GM12878 (cell line): ENCODE measurements around the gene TAMALIN. TPM values are rescaled to one million over a fixed set of nuclear protein-coding genes. Genes with fewer than 3 reads are reported as not detected.
A peak's percentile ranks its signal among the peaks of the same experiment; 100 is the strongest.

Source experiments
- ATAC-seq: fragments of 200-7000 bp; cut with Tn5 transposase; 3 replicates; pipeline ENCODE4 v1.9.1; 2020; ENCODE audit warnings: mild to moderate bottlenecking, moderate library complexity
- BruUV-seq: library from RNA; stranded (reverse); fragments of 400-500 nt; replicated peaks from 2 replicates; lab custom pipeline; 2021; lab: Mats Ljungman, UMichigan
- CTCF ChIA-PET: fragments of 300-600 bp; sonication (Branson Sonifier 250); formaldehyde crosslinking; extraction: SDS; loops from one replicate; lab custom pipeline; 2021; ENCODE audit warnings: inconsistent platforms; lab: Yijun Ruan, JAX
- POLR2A ChIA-PET: fragments of 350-600 bp; formaldehyde crosslinking; extraction: SDS; loops from one replicate; lab custom pipeline; 2021; ENCODE audit warnings: inconsistent platforms; lab: Charles Lee
- RAD21 ChIA-PET: fragments of 300-600 bp; sonication (Branson Sonifier 250); formaldehyde crosslinking; loops from one replicate; lab custom pipeline; 2023; ENCODE audit warnings: antibody characterized with exemption; ENCODE audit not compliant: unreplicated experiment; lab: Charles Lee
- SMC1A ChIA-PET: fragments of 300-600 bp; sonication (Branson Sonifier 250); formaldehyde crosslinking; loops from one replicate; lab custom pipeline; 2023; ENCODE audit not compliant: unreplicated experiment, uncharacterized antibody; lab: Charles Lee
- DNase-seq: peaks from one replicate; pipeline ENCODE4 v3.0.0-alpha.2; 2011; ENCODE audit warnings: low read depth, low spot score
- FAIRE-seq: peaks from 3 replicates; lab custom pipeline; 2011; peaks lifted over from hg19 to GRCh38; lab: Jason Lieb, UNC
- H2AFZ ChIP-seq: 2 replicates; pipeline ENCODE4 v1.6.0; 2011; ENCODE audit warnings: low read depth, low read length, control low read depth; ENCODE audit not compliant: control insufficient read depth
- H3K27ac ChIP-seq: 2 replicates; pipeline ENCODE4 v1.5.1; 2011; ENCODE audit warnings: control low read depth; ENCODE audit not compliant: control insufficient read depth, insufficient read depth
- H3K27me3 ChIP-seq, 2 experiments: replicated peaks in 1 of 2; 2 replicates each; pipeline versions ENCODE4 v1.6.0 to v1.6.1; 2011; ENCODE audit warnings: low read length in 1 of 2; ENCODE audit not compliant: control insufficient read depth in 2 of 2, insufficient read depth in 2 of 2
- H3K36me3 ChIP-seq, 2 experiments: 2 replicates each; pipeline ENCODE4 v1.5.1; 2011; ENCODE audit warnings: low read length in 1 of 2; ENCODE audit not compliant: control insufficient read depth in 2 of 2, insufficient read depth in 2 of 2
- H3K4me1 ChIP-seq: 2 replicates; pipeline ENCODE4 v1.6.1; 2011; ENCODE audit warnings: mild to moderate bottlenecking, low read length, moderate library complexity, mixed read lengths; ENCODE audit not compliant: control insufficient read depth, insufficient read depth
- H3K4me2 ChIP-seq: 2 replicates; pipeline ENCODE4 v1.6.0; 2011; ENCODE audit warnings: control low read depth; ENCODE audit not compliant: control insufficient read depth, insufficient read depth
- H3K4me3 ChIP-seq: fragments of 200-600 bp; sonication (generic); 2 replicates; pipeline ENCODE4 v1.5.1; 2016
- H3K79me2 ChIP-seq: 2 replicates; pipeline ENCODE4 v1.6.0; 2011; ENCODE audit warnings: low read length; ENCODE audit not compliant: control insufficient read depth, insufficient read depth
- H3K9ac ChIP-seq: 2 replicates; pipeline ENCODE4 v1.8.0; 2011; ENCODE audit warnings: low read length, control low read depth, mixed read lengths; ENCODE audit not compliant: control insufficient read depth, insufficient read depth
- H3K9me3 ChIP-seq: replicated peaks from 3 replicates; pipeline ENCODE4 v1.5.1; 2011; ENCODE audit warnings: mild to moderate bottlenecking, low read length; ENCODE audit not compliant: control insufficient read depth, insufficient read depth
- H4K20me1 ChIP-seq: 2 replicates; pipeline ENCODE4 v1.6.0; 2011; ENCODE audit not compliant: control insufficient read depth, insufficient read depth
- BCL3 ChIP-seq: IDR thresholded peaks from 2 replicates; pipeline ENCODE4 v1.6.1; 2011; ENCODE audit warnings: borderline replicate concordance, low read depth, mild to moderate bottlenecking, moderate library complexity, low read length; ENCODE audit not compliant: insufficient read depth, poor library complexity, severe bottlenecking
- YY1 ChIP-seq: IDR thresholded peaks from 2 replicates; pipeline ENCODE4 v1.6.1; 2011; ENCODE audit warnings: low read depth, mild to moderate bottlenecking, low read length
- ZNF592 ChIP-seq: fragments of 450-650 bp; IDR thresholded peaks from 2 replicates; pipeline ENCODE4 v1.6.1; 2017; ENCODE audit warnings: mild to moderate bottlenecking, moderate library complexity
- WGBS: methylation state at CpG from one replicate; pipeline ENCODE4 v1.1.6; 2016; ENCODE audit warnings: low lambda C conversion rate; ENCODE audit not compliant: insufficient replicate concordance, insufficient coverage; ENCODE audit errors: missing lambda C conversion rate; 5-methylcytosine and 5-hydroxymethylcytosine counted together
- in situ Hi-C: fragments of 300-500 bp; cut with MboI; formaldehyde crosslinking; loops from 9 replicates; pipeline ENCODE4 v1.14.3; 2018; ENCODE audit warnings: mixed read lengths
- intact Hi-C: fragments of 100-400 bp; cut with micrococcal nuclease; formaldehyde crosslinking; loops from one replicate; pipeline ENCODE4 v1.14.2; 2022; ENCODE audit not compliant: unreplicated experiment
- polyA plus RNA-seq, 11 experiments: library from polyadenylated mRNA; depleted of rRNA in 4 of 11; unstranded in 6 of 11; stranded (reverse) in 5 of 11; fragments of >200 nt; fragmentation: Nextera tagmentation in 4 of 11; fragmentation: Illumina TruSeq in 1 of 11; extraction: Ambion mirVana in 4 of 11; extraction: Trizol in 1 of 11; gene quantifications; 1 replicate in 1 of 11; 2 replicates in 10 of 11; pipeline versions ENCODE4 v1.2.1 to v1.2.3, GENCODE V29; 2011 to 2016; ENCODE audit warnings: inconsistent platforms in 2 of 11, missing spikeins in 2 of 11, low read depth in 1 of 11
- total RNA-seq, 4 experiments: library from RNA; depleted of rRNA in 3 of 4; stranded (reverse); fragments of >200 nt in 3 of 4; fragmentation: Illumina TruSeq in 1 of 4; extraction: Trizol in 1 of 4; gene quantifications; 2 replicates each; pipeline versions ENCODE4 v1.2.1 to v1.2.3, GENCODE V29; 2013 to 2021

TAMALIN gene
- total and polyA plus RNA-seq, 10 of the 15 experiments (the other 5 are each of a cell fraction or from before 2014, with no cell fraction given), result 0.09 to 0.58 (median 0.19) TPM; not detected in 4

- H4K20me1 ChIP-seq, result no peaks in the 10 kb centered on the region
- SMC1A ChIA-PET, result interaction anchor here (1.3 to 1.7 kb wide), 2 partner anchors 10 to 35 kb away, joined by 3 to 6 read pairs; no protein-coding TSS in a partner anchor
- TF ChIP-seq YY1, result no peak
- TF ChIP-seq ZNF592, result no peak
- no peak for TF ChIP-seq BCL3
- 40% methylated on average over 14 of the region's 14 CpGs for WGBS
- no peak for FAIRE-seq
- no TSS peak for BruUV-seq
- H3K4me1 ChIP-seq, result no peaks in the 10 kb centered on the region
- no peak overlapping the region for H3K9ac ChIP-seq
- no peak overlapping the region for H3K27ac ChIP-seq
- peak; percentile 1; the same call in 2 of the 3 replicates for ATAC-seq
- no peak overlapping the region for H3K4me3 ChIP-seq
- no peak for DNase-seq
- H2AFZ ChIP-seq, result no peak overlapping the region
- H3K9me3 ChIP-seq, result no peaks in the 10 kb centered on the region
- no peak overlapping the region for H3K4me2 ChIP-seq
- POLR2A ChIA-PET, result interaction anchor here (0.9 to 1.1 kb wide), 2 partner anchors 8 to 10 kb away, joined by 3 to 6 read pairs; partner anchors contain the start of gene NR4A1
- intact Hi-C loops, result no loop called here
- in situ Hi-C loops, result no loop called here
- RAD21 ChIA-PET, result interaction anchor here (1.6 kb wide), 1 partner anchor 36 kb away, joined by 6 read pairs; no protein-coding TSS in a partner anchor
- CTCF ChIA-PET, result interaction anchor here (2.0 to 15.1 kb wide), 2 partner anchors 35 to 59 kb away, joined by 7 to 208 read pairs; no protein-coding TSS in a partner anchor
- no peaks in the 10 kb centered on the region for H3K79me2 ChIP-seq
- H3K36me3 ChIP-seq, result no peaks in the 10 kb centered on the region; a peak in 1 of 4 replicates
- no peaks in the 10 kb centered on the region; a peak in 1 of 4 replicates for H3K27me3 ChIP-seq
Observed at GRCh38 chr12:52060498-52061177, 53.9 kb downstream of the TAMALIN start.
